NOMO-1 (cell line): Measurements from ENCODE around the gene CYP27B1.
"Not testable (repeated sequence)": the region's sequence is repeated elsewhere in the genome, so short reads cannot be mapped to it uniquely, and the experiment has no call there.

Experiments
- DNase-seq, 2 experiments: peaks; one replicate each; lab custom pipeline; 2025; ENCODE audit not compliant: unreplicated experiment in 2 of 2; lab: John Stamatoyannopoulos, UW

The CYP27B1 gene

GRCh38 chr12:57783861-57784260 lies 17.0 kb upstream of the CYP27B1 start:
- no peak for DNase-seq

GRCh38 chr12:57783466-57783801 lies 16.6 kb upstream of the CYP27B1 start:
- no peak for DNase-seq

DNA sequence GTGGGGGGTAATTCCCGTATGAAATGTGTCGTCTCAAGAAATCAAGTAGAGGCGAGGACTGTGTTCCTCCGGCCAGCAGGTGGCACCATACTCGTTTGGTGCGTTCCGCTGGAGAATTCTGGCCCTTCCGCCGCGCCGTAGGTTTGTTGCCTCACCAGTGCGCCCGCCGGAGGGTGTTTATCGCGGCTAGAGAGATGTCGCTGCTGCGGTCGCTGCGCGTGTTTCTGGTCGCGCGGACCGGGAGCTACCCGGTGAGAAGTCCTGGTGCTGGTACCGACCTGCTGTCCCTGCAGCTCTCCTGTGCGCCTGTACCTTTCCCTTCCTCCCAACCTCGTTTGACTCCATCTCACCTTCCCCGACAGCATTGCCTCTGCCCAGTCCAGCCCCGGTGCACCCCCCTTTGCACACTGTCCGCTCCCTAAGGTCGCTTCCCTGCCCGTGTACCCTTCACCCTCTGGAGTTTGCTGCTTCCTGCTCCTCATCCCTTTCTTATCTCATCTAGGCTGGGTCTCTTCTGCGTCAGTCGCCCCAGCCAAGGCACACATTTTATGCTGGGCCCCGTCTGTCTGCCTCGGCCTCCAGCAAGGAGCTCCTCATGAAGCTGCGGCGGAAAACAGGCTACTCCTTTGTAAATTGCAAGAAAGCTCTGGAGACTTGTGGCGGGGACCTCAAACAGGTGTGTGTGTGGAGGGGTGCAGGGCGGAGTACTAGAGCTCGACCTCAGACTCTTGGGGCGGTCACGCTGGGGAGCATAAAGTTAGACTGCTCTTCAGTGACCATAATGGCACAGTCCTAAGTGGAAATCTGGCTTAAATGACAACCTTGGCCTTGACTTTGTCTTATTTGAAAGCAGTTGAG lies 16.0 kb upstream of the CYP27B1 start, which contains the start of gene TSFM:
TSFM (plus strand) TSS at position 180 of the 858 bp plus-strand sequence; CDS start at position 195, 15 bp downstream.
- DNase-seq = peak; percentile 90 to 93

DNA sequence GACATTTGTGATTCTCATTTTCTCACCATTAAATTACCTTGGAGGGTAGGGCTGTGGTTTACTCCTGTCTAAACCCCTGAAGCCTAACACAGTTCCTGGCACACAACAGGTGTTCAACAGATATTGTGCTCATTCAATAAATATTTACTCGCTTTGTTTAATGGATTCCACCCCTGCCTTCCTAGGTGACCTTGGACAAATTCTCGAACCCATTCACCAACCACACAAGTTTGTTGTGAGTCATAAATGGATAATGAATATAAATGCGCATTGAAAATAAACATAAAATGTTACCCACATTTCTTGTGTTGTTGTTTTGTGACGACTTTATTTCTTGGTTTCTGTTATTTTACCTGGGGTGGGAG lies 15.3 kb upstream of the CYP27B1 start:
- DNase-seq = no peak

DNA sequence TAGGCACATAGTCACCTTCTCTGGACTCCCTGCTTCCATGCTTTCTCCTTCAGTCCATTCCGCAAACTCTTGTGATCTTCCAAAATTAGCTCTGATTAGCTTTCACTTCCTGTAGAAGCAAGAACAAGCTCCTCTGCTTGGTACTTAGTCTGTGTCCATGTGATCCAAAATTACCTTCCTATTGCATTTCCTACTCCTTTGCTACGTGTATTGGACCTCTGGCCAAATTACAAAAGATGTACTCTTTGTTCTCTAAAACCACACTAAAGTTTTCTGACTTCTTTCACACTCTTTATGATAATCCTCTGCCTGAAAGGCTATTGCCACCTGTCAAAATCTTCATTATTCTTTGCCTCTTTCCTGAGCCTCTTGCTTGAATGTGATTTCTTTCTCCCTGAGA lies 14.9 kb upstream of the CYP27B1 start:
- peak in 1 of 2 experiments; percentile 46 for DNase-seq

GRCh38 chr12:57781244-57781643 lies 14.4 kb upstream of the CYP27B1 start:
- DNase-seq = peak; percentile 24 to 82

- no peak for DNase-seq
These were observed 13.5 kb upstream of the CYP27B1 start for GRCh38 chr12:57780284-57780897.

DNA sequence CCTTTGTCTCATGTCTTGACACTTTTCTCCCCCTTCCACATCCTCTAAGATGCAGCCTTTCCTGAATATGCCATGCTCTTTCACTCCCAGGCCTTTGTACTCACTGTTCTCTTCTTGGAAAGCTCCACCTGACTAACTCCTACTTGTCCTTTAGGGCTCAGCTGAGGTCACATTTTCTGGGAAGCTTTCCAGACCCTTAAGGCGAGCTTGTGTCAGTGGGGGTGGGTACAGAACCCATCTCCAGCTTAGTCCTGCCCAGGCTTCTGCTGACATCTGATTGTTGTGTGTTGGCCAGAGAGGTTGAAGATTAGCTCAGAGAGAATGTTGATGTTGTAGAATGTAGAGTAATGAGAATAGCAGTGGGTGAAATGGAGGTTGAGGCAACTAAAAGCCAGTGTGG lies 12.9 kb upstream of the CYP27B1 start:
- DNase-seq = no peak

DNA sequence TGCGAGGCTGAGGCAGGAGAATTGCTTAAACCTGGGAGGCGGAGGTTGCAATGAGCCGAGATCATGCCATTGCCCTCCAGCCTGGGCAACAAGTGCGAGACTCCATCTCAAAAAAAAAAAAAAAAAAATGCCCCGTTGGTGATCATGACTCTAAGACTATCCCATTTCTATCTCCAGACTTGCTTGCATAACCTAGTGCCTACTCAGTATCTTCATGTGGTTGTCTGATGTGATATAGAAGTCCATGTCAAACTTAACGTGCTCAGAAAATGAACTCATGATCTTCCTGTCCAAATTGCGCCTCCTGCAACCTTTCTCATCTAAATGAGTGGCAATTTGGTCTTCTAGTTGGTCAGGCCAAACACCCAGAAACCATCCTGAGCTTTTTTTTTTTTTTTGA lies 11.0 kb upstream of the CYP27B1 start:
- no peak for DNase-seq

- no peak for DNase-seq
These were observed 10.5 kb upstream of the CYP27B1 start for GRCh38 chr12:57777367-57777766.

DNA sequence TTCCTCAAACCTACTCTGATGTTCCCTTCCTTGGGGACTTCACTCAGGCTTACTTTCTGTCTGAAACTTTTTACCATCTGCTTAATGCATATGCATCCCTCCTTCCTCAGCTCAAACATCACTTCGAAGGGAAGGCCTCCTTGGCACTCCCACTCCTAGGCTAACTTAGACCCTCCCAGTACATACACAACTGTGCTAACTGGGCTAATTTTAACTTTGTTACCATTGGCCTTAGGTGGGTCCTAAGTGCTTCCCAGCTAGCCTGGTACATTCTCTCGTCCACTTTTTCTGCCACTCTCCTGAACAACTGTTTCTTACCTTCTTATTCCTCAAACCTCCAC lies 9.3 kb upstream of the CYP27B1 start:
- no peak for DNase-seq

- peak in 1 of 2 experiments; percentile 11 for DNase-seq
These were observed 8.8 kb upstream of the CYP27B1 start for GRCh38 chr12:57775563-57776246.

DNA sequence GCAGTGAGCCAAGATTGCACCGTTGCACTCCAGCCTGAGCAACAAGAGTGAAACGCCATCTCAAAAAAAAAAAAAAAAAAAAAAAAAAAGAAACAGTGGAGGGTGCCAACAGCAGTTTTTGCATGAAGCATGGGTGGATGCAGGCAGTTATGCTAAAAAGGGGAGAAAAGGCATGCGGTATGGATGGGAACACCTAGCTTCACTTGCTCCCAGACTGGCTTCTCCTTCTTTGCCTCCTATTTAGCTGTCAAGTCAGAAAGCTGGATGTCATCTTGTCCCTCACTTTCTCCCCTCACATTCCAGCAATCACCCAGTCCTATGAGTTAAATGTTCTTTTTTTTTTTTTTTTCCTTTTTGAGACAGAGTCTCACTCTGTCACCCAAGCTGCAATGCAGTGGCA lies 8.2 kb upstream of the CYP27B1 start:
- no peak for DNase-seq

GRCh38 chr12:57774634-57775033 lies 7.8 kb upstream of the CYP27B1 start:
- DNase-seq = not testable (repeated sequence)

DNA sequence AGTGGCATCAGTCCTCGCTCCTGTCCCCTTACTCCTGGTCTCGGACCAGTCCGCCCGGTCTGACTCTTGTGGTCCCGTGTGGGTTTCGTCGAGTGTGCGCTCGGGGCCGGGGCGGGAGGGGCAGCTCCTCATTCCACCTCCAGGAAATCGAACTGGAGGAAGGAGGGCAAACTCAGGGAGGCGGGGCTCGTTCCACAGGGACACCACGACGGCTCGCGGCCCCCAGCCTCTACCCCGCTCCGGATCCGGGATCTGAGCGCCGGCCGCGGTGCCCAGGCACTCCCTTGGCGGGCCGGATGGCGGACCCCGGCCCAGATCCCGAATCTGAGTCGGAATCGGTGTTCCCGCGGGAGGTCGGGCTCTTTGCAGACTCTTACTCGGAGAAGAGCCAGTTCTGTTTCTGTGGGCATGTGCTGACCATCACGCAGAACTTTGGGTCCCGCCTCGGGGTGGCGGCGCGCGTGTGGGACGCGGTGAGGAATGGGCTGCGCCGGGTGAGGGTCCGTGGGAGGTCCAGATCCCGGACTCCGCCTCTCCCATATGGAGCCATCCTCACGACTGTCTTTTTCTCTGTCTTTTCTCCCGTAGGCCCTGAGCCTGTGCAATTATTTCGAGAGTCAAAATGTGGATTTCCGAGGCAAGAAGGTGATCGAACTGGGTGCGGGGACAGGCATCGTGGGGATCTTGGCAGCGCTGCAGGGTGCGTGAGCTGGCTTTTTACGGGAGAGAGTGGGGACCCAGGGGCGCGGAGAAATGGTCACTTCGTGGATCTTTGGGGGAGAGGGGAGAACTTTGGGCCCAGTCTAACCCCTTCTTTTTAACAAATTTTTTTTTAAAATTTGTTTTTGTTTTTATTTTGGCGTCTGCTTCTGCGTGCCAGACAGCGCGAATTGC lies 5.8 kb upstream of the CYP27B1 start, which contains the start of gene EEF1AKMT3:
EEF1AKMT3 (plus strand) TSS at position 186 of the 894 bp plus-strand sequence; CDS start at position 297, 111 bp downstream.
- DNase-seq = peak; percentile 18 to 38

DNA sequence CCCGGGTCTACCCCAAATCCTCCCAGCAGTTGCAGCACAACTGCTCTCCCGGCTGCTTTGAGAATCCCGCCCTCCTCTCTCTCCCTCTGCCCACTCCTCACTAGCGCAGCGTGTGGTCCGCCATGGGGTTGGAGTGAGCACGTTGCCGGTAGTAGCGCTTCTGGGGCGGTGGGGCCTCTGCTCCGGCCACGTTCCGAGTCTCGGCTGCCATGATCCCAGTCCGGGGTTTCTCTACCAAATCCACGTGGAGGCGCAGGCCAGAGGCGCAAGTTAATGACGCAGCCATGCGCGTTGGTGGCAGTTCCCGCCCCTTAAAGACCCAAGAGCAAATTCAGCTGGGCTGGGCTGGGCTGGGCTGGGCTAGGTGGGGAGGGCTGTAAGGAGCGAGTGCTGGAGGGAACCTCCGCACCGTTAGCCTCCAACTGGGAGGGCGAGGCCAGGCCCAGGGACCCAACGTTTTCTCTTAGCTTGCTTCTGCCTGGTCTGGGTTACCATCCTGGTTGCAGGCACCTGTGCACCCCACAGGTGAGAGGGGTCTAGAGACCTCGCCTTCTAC lies 5.1 kb upstream of the CYP27B1 start, which contains the start of gene METTL1:
METTL1 (minus strand) TSS at position 233 of the 556 bp plus-strand sequence; CDS start at position 211, 22 bp downstream.
- DNase-seq = peak; percentile 93 to 98

DNA sequence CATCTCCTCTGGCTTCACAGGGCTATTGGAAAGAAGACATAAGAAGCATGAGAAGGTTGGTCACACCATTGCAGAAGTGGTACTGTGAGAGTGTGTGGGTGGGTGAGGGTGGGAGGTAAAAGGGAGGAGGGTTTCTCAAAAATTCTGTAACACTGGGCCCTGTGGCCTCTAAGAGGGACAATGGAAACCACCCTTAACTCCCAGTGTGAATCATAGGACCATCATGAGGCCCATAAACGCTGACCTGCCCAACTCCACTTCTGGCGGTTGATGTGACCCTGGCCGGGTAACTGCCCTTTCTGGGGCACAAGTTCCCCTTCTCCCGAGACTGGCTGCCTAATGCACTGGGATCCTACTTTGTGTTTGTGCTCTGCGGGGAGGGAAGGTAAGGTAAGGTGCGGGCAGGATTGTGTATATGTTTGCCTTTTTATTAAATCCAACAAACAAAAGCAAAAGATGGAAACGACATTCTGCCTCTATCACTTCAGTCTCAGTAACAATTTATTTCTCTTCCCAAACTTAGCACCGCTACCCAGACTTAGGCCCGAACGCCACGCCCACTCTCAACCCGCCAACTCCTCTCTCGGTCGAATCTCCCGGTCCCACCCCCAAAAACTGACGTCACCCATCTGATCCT lies 4.5 kb upstream of the CYP27B1 start:
- peak; percentile 83 to 92 for DNase-seq

DNA sequence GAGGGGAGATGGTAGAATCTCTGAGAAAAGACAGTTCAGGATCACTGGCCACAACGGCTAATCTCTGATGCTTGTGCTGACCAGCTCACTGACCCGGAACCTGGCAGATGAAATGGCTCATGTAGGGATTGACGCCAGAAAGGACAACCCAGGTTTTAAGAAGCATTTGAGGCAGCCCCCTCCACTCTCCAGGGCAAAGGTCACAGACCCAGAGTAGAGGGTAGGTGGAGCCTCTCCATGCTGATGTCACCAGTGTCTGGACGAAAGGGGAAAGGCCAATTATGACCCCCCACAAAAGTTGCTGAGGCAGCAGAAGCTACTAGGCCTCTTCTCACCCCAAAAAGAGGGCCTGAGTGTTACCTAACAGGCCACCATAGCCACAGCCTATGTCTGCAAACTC lies 3.9 kb upstream of the CYP27B1 start:
- DNase-seq = no peak

DNA sequence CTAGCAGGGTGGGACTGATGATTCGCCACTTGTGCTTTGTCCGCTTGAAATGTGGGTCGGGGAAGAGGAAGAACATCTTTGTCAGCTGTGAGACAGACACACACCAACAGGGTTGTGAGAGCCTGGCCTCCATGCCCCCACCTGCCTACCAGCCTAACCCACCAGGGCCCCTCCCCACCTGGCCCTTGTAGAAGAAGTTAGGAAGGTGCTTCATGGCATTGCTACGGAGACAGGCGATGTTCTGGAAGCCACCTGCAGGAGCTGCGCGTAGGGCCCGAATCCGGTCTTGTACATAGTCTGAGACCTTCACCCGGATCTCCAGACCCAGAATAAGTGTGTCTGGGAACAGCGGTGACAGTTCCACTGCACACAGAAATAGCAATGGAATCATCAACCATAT lies 2.7 kb upstream of the CYP27B1 start:
- DNase-seq = no peak

GRCh38 chr12:57767876-57768275 lies 998 bp upstream of the CYP27B1 start:
- DNase-seq = no peak
